ENCODE data around the gene ABI3BP.
A peak's percentile ranks its signal among the peaks of the same experiment; 100 is the strongest.

The ABI3BP gene

DNA sequence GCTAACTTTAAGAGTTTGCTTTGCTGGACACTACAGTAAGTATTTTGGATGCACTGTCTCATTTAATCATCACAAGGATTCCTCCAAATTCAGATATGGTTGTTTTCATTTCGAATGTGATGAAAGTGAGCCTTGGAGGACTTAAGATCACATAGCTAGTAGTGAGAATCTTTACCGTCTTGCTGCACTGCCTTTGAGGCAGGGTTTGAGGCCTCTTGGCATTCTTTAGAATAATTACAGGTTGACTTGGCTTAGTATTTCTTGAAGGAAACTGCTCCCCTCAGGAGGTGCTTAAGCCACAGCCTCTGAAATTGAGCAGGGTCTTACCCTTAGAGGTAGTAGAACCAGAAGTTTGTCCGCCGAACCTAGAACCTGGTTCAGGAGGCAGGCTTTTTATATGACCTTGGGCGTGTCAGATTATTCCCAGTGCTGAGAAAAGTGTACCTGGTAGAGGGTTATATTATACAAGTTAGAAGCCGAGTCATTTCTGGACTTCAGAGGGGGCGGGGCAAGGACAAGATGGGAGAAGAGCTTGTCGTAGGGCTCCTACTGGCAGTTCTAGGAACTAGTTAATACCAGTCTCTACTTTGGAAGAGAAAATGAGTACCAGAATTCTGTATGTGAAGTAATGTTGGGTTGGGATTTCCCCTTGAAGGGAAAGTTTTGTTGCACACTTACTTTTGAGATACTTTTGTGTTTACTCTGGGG, 282.8 kb downstream of the ABI3BP start:
- TF ChIP-seq, protein P1, sequence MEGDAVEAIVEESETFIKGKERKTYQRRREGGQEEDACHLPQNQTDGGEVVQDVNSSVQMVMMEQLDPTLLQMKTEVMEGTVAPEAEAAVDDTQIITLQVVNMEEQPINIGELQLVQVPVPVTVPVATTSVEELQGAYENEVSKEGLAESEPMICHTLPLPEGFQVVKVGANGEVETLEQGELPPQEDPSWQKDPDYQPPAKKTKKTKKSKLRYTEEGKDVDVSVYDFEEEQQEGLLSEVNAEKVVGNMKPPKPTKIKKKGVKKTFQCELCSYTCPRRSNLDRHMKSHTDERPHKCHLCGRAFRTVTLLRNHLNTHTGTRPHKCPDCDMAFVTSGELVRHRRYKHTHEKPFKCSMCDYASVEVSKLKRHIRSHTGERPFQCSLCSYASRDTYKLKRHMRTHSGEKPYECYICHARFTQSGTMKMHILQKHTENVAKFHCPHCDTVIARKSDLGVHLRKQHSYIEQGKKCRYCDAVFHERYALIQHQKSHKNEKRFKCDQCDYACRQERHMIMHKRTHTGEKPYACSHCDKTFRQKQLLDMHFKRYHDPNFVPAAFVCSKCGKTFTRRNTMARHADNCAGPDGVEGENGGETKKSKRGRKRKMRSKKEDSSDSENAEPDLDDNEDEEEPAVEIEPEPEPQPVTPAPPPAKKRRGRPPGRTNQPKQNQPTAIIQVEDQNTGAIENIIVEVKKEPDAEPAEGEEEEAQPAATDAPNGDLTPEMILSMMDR (IDR thresholded peaks at IDR 0.05; ENCODE audit: control insufficient read depth, insufficient read depth, low read depth, low read length, missing control alignments), result peak; percentile 32
- peak overlapping the region; percentile 84 for H3K4me3 ChIP-seq (ENCODE audit: control insufficient read depth, low read depth, low read length)
- no peak for DNase-seq (ENCODE audit: low read depth)

DNA sequence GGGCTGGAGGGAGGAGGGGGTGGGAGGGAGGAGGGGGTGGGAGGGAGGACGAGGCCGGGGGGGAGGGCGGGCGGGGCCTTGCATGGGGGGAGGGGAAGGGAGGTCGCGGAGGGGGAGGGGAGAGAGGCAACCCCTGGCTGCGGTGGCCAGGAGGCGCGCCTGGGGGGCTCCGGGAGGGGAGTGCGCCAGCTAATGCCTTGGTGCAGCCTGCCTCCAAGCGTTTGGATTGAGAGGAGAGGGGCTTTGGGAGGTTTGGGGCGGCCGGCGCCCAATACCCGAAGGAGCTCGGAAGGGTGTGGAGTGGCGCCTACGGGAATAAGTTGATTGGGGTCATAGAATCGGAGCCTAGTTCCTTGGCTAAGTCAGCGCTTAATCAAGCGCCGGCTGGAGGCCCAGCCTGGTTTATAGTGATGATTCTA, 283.4 kb downstream of the ABI3BP start:
- peak overlapping the region; percentile 84 for H3K4me3 ChIP-seq (ENCODE audit: control insufficient read depth, low read depth, low read length)
- TF ChIP-seq, protein P1 (IDR thresholded peaks at IDR 0.05; ENCODE audit: control insufficient read depth, insufficient read depth, low read depth, low read length, missing control alignments), result no peak
- no peak for DNase-seq (ENCODE audit: low read depth)

DNA sequence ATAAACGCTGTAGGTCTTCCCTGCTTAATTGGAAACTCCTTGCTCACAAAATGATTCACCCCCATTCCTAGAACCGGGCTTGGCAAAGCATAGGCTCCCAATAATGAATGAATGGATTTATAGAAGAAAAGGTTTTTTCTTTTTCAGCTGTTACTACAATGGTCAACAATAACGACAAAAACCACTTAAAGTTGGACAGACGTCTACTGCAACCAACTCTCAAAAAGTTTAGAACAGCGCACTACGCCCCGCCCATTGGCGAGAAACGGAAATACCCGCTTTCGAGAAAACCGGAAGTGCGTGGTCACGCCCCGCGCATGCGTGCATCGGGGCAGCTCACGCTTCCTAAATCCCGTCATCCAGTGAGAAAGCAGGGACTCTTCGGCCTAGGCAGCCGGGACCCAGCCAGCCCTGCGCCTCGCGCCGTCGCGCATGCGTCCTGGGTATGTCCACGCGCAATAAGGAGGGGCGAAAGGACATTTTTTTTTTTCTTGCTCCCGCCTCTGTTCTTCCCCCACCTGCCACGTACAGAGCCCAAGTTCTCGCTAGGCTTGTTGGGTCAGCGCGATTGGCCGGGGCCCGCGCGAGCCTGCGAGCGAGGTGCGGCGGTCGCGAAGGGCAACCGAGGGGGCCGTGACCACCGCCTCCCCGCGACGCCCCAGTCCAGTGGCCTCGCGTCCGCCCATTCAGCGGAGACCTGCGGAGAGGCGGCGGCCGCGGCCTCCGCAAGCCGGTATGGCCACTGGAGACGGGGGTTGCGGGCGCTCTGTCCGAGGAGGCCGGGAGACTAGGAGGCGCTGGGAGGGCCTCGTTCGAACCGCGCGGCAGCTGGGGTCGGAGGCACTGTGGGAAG, 284.0 kb downstream of the ABI3BP start, which contains the start of gene TFG:
Gene TFG, plus strand, starts transcription at position 506 of the 853 bp plus-strand sequence. CDS start 4,192 bp downstream, outside the sequence.
- TF ChIP-seq, protein P1 (IDR thresholded peaks at IDR 0.05; ENCODE audit: control insufficient read depth, insufficient read depth, low read depth, low read length, missing control alignments), result no peak
- peak; percentile 98 for DNase-seq (ENCODE audit: low read depth)
- peak within 1 kb of the TSS; percentile 84 for H3K4me3 ChIP-seq (ENCODE audit: control insufficient read depth, low read depth, low read length)

DNA sequence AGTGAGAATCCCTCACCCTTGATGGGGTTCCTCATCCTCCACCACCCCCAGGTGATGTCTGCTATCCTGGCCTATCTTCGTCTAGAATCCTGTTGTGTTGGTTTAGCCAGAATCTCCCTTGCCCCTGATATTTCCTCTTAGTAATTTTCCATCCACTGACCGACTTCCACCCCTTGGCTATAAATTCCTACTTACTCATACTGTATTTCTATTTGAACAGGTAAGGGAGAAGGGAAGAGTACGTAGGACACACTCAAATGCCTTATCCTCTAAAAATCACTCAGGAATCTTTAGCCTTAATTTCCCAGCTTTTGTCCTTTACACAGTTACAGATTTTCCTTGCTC, 284.6 kb downstream of the ABI3BP start:
- DNase-seq (ENCODE audit: low read depth), result no peak
- H3K4me3 ChIP-seq (ENCODE audit: control insufficient read depth, low read depth, low read length), result peak overlapping the region; percentile 36
- TF ChIP-seq, protein P1 (IDR thresholded peaks at IDR 0.05; ENCODE audit: control insufficient read depth, insufficient read depth, low read depth, low read length, missing control alignments), result no peak

DNA sequence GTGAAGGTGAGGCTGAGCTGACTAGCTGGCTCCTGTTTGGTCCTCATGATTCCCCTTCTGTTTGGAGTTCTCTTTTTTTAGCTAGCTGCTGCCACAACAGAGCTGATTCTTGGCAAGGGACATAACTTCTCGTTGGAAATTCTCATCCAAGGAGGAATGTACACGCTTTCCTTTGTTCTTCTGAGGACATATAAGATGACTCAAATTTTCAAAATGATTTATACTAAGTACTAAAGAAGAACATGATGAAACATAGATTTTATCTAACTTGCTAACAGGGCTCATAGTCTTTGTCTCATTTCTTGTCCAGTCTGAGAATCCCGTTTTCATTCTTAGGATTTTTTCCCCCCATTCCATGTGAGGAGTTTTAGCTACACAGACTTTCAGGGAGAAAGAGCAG, 286.9 kb downstream of the ABI3BP start:
- H3K4me3 ChIP-seq (ENCODE audit: control insufficient read depth, low read depth, low read length), result no peak overlapping the region
- no peak for DNase-seq (ENCODE audit: low read depth)
- TF ChIP-seq, protein P1 (IDR thresholded peaks at IDR 0.05; ENCODE audit: control insufficient read depth, insufficient read depth, low read depth, low read length, missing control alignments), result no peak

DNA sequence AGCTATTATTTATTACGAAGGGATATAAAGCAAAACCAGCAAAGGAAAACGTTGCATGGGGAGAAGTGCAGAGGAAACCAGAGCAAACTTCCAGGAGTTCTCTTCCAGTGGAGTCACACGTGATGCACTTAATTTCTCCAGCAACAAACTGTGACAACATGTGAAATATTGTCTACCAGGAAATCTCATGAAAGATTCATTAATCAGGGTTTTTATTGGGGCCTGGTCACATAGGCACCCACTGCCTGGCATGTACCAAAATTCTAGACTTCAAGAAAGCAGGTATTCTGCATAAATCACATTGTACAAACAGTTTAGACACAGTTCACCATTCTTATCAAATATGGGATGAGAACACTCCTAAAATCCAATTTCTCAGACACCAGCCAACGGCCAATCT, 289.4 kb downstream of the ABI3BP start:
- TF ChIP-seq, protein P1 (IDR thresholded peaks at IDR 0.05; ENCODE audit: control insufficient read depth, insufficient read depth, low read depth, low read length, missing control alignments), result no peak
- no peak for DNase-seq (ENCODE audit: low read depth)
- H3K4me3 ChIP-seq (ENCODE audit: control insufficient read depth, low read depth, low read length), result no peak overlapping the region
